Measurements from ENCODE around the gene SORCS3. TPM values are rescaled to one million over a fixed set of nuclear protein-coding genes. Genes with fewer than 3 reads are reported as not detected.

Gene SORCS3
- total and polyA plus RNA-seq, 2 experiments from 2014 or later = not detected

DNA sequence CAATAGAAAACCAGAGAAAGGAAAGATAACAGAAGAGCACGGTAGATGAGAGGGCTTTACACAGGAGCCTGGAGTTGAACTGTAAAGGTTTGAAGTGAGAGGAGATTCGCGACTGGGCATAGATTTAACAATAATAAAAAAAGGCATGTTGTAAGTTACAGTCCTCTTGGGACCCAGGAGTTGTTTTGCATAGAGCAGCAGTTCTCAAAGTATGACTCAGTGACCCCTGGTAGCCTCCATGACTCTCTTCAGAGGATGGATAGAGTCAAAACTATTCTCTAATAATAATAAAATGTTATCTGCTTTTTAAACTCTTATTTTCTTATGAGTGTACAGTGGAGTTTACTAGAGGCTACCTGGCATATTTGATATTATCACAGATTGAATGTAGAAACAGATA, 262.3 kb downstream of the SORCS3 start:
- DNase-seq = peak; percentile 16
- Histone ChIP-seq H2AFZ (no peak overlapping the region), H3K4me1 (ENCODE audit: insufficient read depth) (no peaks in the 10 kb centered on the region), H3K4me3 (no peak overlapping the region), H3K9me3 (ENCODE audit: low read depth) (no peaks in the 10 kb centered on the region), H3K9me2 (ENCODE audit: insufficient read depth) (no peaks in the 10 kb centered on the region), H3F3A (ENCODE audit: insufficient read depth) (no peaks in the 10 kb centered on the region), H3K27ac (no peak overlapping the region), H4K20me1 (ENCODE audit: insufficient read depth) (no peaks in the 10 kb centered on the region), H3K4me2 (ENCODE audit: unreplicated experiment) (no peak overlapping the region), H3K36me3 (ENCODE audit: low read depth) (no peaks in the 10 kb centered on the region), H3K27me3 (replicated peaks; ENCODE audit: insufficient read depth) (no peaks in the 10 kb centered on the region), H3K9ac (no peak overlapping the region), H3K79me2 (ENCODE audit: insufficient read depth) (no peaks in the 10 kb centered on the region)
- no peak for TF ChIP-seq EZH2 (IDR thresholded peaks at IDR 0.05; ENCODE audit: insufficient read depth, poor library complexity, severe bottlenecking)
- no peak for TF ChIP-seq EZH2phosphoT487 (IDR thresholded peaks at IDR 0.05; ENCODE audit: insufficient read depth, low read depth)
- 22 to 35% methylated on average over 3 of the region's 3 CpGs for WGBS, 2 experiments (ENCODE audit: low coverage in 1 of 2, low lambda C conversion rate in 2 of 2, missing lambda C conversion rate in 2 of 2)
- in situ Hi-C loops (cut with MboI) = loop anchor here (25.0 kb wide), 1 partner anchor 491 kb away; no protein-coding TSS in a partner anchor

DNA sequence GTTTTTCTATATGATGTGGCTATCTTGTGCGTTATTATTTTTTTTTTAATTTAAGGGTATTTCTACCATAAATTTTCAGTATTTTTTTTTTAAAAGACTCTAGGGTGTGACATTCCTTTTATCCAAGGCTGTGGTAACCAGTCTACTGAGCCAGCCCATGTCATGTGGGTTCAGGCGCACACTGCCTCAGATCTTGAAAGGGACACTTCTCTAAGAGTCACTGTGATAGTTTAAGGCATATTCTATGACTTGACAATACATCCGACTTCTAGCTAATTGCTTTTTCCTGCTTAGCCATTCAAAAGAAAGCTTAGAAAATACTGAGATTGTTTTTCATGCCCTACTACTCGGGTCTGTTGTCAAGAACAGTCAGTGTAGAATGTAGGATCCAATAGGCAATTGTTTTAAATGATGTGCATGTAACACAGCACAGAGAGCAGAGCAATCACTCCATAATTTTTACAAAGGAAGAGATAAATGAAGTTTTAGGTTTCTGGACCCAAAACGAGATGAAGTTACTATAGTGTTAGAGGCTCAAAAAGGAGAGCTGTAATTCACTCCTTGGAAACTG, 263.7 kb downstream of the SORCS3 start:
- TF ChIP-seq EZH2phosphoT487 (IDR thresholded peaks at IDR 0.05; ENCODE audit: insufficient read depth, low read depth) = no peak
- TF ChIP-seq EZH2 (IDR thresholded peaks at IDR 0.05; ENCODE audit: insufficient read depth, poor library complexity, severe bottlenecking) = no peak
- no peak overlapping the region for H3K4me2 ChIP-seq (ENCODE audit: unreplicated experiment)
- H3K4me3 ChIP-seq = no peak overlapping the region
- no peak overlapping the region for H2AFZ ChIP-seq
- H3K9me3 ChIP-seq (ENCODE audit: low read depth) = no peaks in the 10 kb centered on the region
- no peaks in the 10 kb centered on the region for H3K36me3 ChIP-seq (ENCODE audit: low read depth)
- WGBS, 2 experiments (ENCODE audit: low coverage in 1 of 2, low lambda C conversion rate in 2 of 2, missing lambda C conversion rate in 2 of 2) = 36 to 41% methylated on average over 5 of the region's 5 CpGs
- H3K4me1 ChIP-seq (ENCODE audit: insufficient read depth) = no peaks in the 10 kb centered on the region
- H3K27me3 ChIP-seq (replicated peaks; ENCODE audit: insufficient read depth) = no peaks in the 10 kb centered on the region
- in situ Hi-C loops (cut with MboI) = loop anchor here (25.0 kb wide), 1 partner anchor 493 kb away; no protein-coding TSS in a partner anchor
- H3K27ac ChIP-seq = no peak overlapping the region
- H3F3A ChIP-seq (ENCODE audit: insufficient read depth) = no peaks in the 10 kb centered on the region
- DNase-seq = no peak
- H3K9me2 ChIP-seq (ENCODE audit: insufficient read depth) = no peaks in the 10 kb centered on the region
- no peaks in the 10 kb centered on the region for H4K20me1 ChIP-seq (ENCODE audit: insufficient read depth)
- no peaks in the 10 kb centered on the region for H3K79me2 ChIP-seq (ENCODE audit: insufficient read depth)
- no peak overlapping the region for H3K9ac ChIP-seq

DNA sequence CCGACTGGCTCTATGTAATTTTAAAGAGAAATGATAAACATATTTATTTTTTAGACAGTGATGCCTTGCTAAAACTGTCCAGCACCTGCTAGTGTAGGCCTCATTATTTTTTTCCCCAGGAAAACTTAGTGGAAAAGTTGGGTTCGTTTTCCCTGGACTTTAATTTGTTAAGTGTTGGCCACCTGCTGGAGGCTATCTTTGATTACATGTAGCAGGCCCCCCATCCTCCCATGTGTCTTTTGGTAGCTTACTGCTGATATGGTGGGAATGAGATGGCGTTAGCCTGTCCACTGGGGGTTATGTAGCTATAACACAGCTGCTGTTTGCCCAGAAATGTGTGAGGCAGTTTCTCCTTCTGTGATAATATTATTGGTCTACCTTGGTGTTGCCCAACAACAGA, 265.0 kb downstream of the SORCS3 start:
- Histone ChIP-seq H3K79me2 (ENCODE audit: insufficient read depth) (no peaks in the 10 kb centered on the region), H3K27ac (no peak overlapping the region), H3F3A (ENCODE audit: insufficient read depth) (no peaks in the 10 kb centered on the region), H3K4me1 (ENCODE audit: insufficient read depth) (no peaks in the 10 kb centered on the region), H3K36me3 (ENCODE audit: low read depth) (no peaks in the 10 kb centered on the region), H3K4me2 (ENCODE audit: unreplicated experiment) (no peak overlapping the region), H3K4me3 (no peak overlapping the region), H3K9me3 (ENCODE audit: low read depth) (no peaks in the 10 kb centered on the region), H3K27me3 (replicated peaks; ENCODE audit: insufficient read depth) (no peaks in the 10 kb centered on the region), H3K9ac (no peak overlapping the region), H3K9me2 (ENCODE audit: insufficient read depth) (no peaks in the 10 kb centered on the region), H2AFZ (no peak overlapping the region), H4K20me1 (ENCODE audit: insufficient read depth) (no peaks in the 10 kb centered on the region)
- TF ChIP-seq EZH2 (IDR thresholded peaks at IDR 0.05; ENCODE audit: insufficient read depth, poor library complexity, severe bottlenecking) (no peak), EZH2phosphoT487 (IDR thresholded peaks at IDR 0.05; ENCODE audit: insufficient read depth, low read depth) (no peak)
- WGBS, 2 experiments (ENCODE audit: low coverage in 1 of 2, low lambda C conversion rate in 2 of 2, missing lambda C conversion rate in 2 of 2) = 28 to 30% methylated on average over 3 of the region's 3 CpGs
- no peak for DNase-seq
- in situ Hi-C loops (cut with MboI) = loop anchor here (25.0 kb wide), 1 partner anchor 494 kb away; no protein-coding TSS in a partner anchor

DNA sequence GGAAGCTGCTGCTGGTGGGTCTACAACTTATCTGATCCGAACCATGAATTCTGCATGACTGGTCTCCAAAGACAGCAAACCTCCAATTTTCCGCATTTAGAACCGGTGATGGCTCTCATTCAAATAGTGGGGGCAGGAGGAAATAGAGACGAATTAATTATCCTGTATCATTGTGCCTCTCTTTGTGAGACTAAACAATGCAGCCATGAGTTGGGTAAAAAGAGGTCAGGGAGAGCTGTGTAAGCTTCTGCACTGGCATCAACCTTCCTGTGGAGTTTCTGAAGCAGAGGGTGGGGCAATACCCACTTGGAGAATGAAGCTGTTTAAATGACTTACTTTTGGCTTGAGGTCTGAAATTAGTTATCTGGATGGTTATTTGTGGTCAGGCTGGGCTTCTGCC, 266.4 kb downstream of the SORCS3 start:
- no peaks in the 10 kb centered on the region for H3K9me3 ChIP-seq (ENCODE audit: low read depth)
- no peaks in the 10 kb centered on the region for H3K4me1 ChIP-seq (ENCODE audit: insufficient read depth)
- H4K20me1 ChIP-seq (ENCODE audit: insufficient read depth) = no peaks in the 10 kb centered on the region
- H3K27me3 ChIP-seq (replicated peaks; ENCODE audit: insufficient read depth) = no peaks in the 10 kb centered on the region
- no peaks in the 10 kb centered on the region for H3K9me2 ChIP-seq (ENCODE audit: insufficient read depth)
- no peaks in the 10 kb centered on the region for H3K79me2 ChIP-seq (ENCODE audit: insufficient read depth)
- no peak overlapping the region for H3K9ac ChIP-seq
- H3K27ac ChIP-seq = no peak overlapping the region
- H3F3A ChIP-seq (ENCODE audit: insufficient read depth) = no peaks in the 10 kb centered on the region
- no peak overlapping the region for H2AFZ ChIP-seq
- H3K36me3 ChIP-seq (ENCODE audit: low read depth) = no peaks in the 10 kb centered on the region
- no peak for TF ChIP-seq EZH2phosphoT487 (IDR thresholded peaks at IDR 0.05; ENCODE audit: insufficient read depth, low read depth)
- TF ChIP-seq EZH2 (IDR thresholded peaks at IDR 0.05; ENCODE audit: insufficient read depth, poor library complexity, severe bottlenecking) = no peak
- in situ Hi-C loops (cut with MboI) = loop anchor here (25.0 kb wide), 1 partner anchor 495 kb away; no protein-coding TSS in a partner anchor
- DNase-seq = no peak
- no peak overlapping the region for H3K4me2 ChIP-seq (ENCODE audit: unreplicated experiment)
- no peak overlapping the region for H3K4me3 ChIP-seq
- 44 to 45% methylated on average over 4 of the region's 4 CpGs for WGBS, 2 experiments (ENCODE audit: low coverage in 1 of 2, low lambda C conversion rate in 2 of 2, missing lambda C conversion rate in 2 of 2)
